ENCODE results near the gene SCNN1A.

DNA sequence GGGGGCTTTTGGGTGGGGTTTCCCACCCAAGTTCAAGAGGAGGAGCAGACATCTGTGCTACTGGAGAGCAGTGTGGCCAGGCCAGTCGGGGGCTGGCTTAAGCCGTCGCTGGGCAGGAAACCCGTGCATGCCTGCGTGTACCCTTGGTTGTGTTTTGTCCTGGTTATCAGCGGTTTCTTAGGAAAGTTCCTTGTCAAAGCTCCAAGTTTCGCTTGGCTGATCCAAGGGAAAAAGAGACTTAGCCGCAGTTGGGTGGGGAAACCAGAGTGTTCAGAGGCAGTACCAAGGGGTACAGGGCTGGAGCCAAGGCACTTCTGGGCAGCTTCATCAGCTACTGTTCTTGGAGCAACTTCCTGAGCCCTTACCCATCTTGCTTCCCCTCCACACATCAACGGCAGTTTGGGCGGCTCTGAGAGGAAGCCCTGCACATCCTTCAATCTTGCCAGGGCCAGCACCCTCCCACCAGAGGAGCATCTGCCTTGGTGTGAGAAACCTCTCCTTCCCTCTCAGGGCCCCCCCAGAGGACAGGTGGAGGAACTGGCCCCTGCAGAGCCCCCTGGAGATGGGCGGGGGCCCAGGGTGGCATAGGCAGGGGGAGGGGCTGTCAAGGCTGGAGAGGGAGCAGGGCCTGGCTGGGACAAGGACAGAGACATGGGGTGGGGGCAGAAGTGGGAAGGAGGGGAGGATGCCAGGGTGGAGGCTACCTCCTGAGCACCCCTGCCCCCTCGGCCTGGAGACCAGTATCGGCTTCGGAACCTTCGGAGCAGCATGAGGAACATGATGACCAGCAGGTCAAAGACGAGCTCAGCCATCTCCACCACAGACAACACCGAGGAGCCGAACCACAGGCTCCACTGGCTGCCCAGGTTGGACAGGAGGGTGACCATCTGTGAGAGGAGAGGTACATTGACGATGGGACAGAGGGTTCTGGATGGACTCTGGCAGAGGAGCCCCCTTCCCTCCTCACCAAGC, 27.7 kb downstream of the SCNN1A start:
- TF ChIP-seq, protein P1, sequence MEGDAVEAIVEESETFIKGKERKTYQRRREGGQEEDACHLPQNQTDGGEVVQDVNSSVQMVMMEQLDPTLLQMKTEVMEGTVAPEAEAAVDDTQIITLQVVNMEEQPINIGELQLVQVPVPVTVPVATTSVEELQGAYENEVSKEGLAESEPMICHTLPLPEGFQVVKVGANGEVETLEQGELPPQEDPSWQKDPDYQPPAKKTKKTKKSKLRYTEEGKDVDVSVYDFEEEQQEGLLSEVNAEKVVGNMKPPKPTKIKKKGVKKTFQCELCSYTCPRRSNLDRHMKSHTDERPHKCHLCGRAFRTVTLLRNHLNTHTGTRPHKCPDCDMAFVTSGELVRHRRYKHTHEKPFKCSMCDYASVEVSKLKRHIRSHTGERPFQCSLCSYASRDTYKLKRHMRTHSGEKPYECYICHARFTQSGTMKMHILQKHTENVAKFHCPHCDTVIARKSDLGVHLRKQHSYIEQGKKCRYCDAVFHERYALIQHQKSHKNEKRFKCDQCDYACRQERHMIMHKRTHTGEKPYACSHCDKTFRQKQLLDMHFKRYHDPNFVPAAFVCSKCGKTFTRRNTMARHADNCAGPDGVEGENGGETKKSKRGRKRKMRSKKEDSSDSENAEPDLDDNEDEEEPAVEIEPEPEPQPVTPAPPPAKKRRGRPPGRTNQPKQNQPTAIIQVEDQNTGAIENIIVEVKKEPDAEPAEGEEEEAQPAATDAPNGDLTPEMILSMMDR (IDR thresholded peaks at IDR 0.05): no peak
- TF ChIP-seq EZH2 (IDR thresholded peaks at IDR 0.05): no peak
- TF ChIP-seq EZH2phosphoT487 (IDR thresholded peaks at IDR 0.05): no peak
